GM21423 (cell line): ENCODE measurements around the gene TRAPPC2L.
"Not testable (repeated sequence)": the region's sequence is repeated elsewhere in the genome, so short reads cannot be mapped to it uniquely, and the experiment has no call there.

Experiments used
- ATAC-seq: cut with Tn5 transposase; IDR thresholded peaks from one replicate; pipeline ENCODE4 v1.9.1; 2021; ENCODE audit warnings: mild to moderate bottlenecking, moderate library complexity; ENCODE audit not compliant: unreplicated experiment

Gene TRAPPC2L

GRCh38 chr16:88817785-88818574 is 38.9 kb upstream of the TRAPPC2L start:
- no peak for ATAC-seq

GRCh38 chr16:88818575-88818874 is 38.4 kb upstream of the TRAPPC2L start:
- no peak for ATAC-seq

- no peak for ATAC-seq
These were observed 37.8 kb upstream of the TRAPPC2L start for GRCh38 chr16:88819126-88819525.

- ATAC-seq: no peak
These were observed 36.4 kb upstream of the TRAPPC2L start for GRCh38 chr16:88820385-88821025.

- no peak for ATAC-seq
These were observed 35.6 kb upstream of the TRAPPC2L start for GRCh38 chr16:88821168-88821850.

- ATAC-seq: no peak
These were observed 34.5 kb upstream of the TRAPPC2L start for GRCh38 chr16:88822281-88823040.

GRCh38 chr16:88823646-88824045 is 33.3 kb upstream of the TRAPPC2L start:
- not testable (repeated sequence) for ATAC-seq

- ATAC-seq: no peak
These were observed 32.5 kb upstream of the TRAPPC2L start for GRCh38 chr16:88824256-88825077.

GRCh38 chr16:88825146-88825545 is 31.8 kb upstream of the TRAPPC2L start:
- ATAC-seq: no peak

GRCh38 chr16:88826070-88826840 is 30.7 kb upstream of the TRAPPC2L start:
- no peak for ATAC-seq

- ATAC-seq: no peak
These were observed 29.2 kb upstream of the TRAPPC2L start for GRCh38 chr16:88827727-88828126.

- ATAC-seq: no peak
These were observed 28.2 kb upstream of the TRAPPC2L start for GRCh38 chr16:88828711-88829110.

GRCh38 chr16:88830258-88830657 is 26.7 kb upstream of the TRAPPC2L start:
- ATAC-seq: no peak

- no peak for ATAC-seq
These were observed 26.1 kb upstream of the TRAPPC2L start for GRCh38 chr16:88830783-88831182.

GRCh38 chr16:88831838-88832237 is 25.1 kb upstream of the TRAPPC2L start:
- ATAC-seq: no peak

GRCh38 chr16:88833086-88833485 is 23.8 kb upstream of the TRAPPC2L start:
- no peak for ATAC-seq

- no peak for ATAC-seq
These were observed 22.3 kb upstream of the TRAPPC2L start for GRCh38 chr16:88834670-88835069.

GRCh38 chr16:88835383-88835782 is 21.5 kb upstream of the TRAPPC2L start:
- ATAC-seq: no peak

- no peak for ATAC-seq
These were observed 21.1 kb upstream of the TRAPPC2L start for GRCh38 chr16:88835818-88836217.

GRCh38 chr16:88836791-88837190 is 20.1 kb upstream of the TRAPPC2L start:
- ATAC-seq: no peak
